SK-N-SH (cell line): ENCODE data around the gene ABRACL.

Experiments
- MEF2A ChIP-seq: IDR thresholded peaks from 2 replicates; pipeline ENCODE4 v1.4.0; 2012; ENCODE audit warnings: low read depth, borderline replicate concordance
- SMC3 ChIP-seq: IDR thresholded peaks from 2 replicates; pipeline ENCODE4 v1.6.1; 2012; ENCODE audit warnings: low read depth, low read length, improper control_type of control experiment
- TF ChIP-seq, protein P1 (sequence below): fragments of 200-600 bp; sonication (generic); IDR thresholded peaks from 2 replicates; pipeline ENCODE4 v1.6.1; 2017; ENCODE audit warnings: antibody characterized with exemption, mild to moderate bottlenecking, moderate library complexity

DNA sequence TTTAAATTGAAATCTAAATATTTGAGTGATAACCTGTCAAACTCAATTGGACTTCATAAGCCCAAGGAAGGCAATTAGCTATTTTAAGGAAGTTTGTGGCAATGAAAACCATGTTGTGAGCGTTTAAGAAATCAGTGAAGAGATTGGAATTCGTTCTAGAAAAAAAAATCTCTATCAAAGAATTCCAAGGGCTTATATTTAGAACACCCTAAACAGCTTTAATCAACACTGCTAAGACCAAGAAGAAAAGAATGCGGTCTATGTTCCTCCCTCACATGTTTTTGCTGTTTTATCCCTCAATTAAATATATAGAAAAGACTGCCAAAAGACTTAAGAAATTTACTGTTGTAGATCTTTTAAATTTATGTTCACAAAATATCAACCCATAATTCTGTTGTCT lies 16.6 kb upstream of the ABRACL start:
- no peak for TF ChIP-seq SMC3
- TF ChIP-seq, protein P1, sequence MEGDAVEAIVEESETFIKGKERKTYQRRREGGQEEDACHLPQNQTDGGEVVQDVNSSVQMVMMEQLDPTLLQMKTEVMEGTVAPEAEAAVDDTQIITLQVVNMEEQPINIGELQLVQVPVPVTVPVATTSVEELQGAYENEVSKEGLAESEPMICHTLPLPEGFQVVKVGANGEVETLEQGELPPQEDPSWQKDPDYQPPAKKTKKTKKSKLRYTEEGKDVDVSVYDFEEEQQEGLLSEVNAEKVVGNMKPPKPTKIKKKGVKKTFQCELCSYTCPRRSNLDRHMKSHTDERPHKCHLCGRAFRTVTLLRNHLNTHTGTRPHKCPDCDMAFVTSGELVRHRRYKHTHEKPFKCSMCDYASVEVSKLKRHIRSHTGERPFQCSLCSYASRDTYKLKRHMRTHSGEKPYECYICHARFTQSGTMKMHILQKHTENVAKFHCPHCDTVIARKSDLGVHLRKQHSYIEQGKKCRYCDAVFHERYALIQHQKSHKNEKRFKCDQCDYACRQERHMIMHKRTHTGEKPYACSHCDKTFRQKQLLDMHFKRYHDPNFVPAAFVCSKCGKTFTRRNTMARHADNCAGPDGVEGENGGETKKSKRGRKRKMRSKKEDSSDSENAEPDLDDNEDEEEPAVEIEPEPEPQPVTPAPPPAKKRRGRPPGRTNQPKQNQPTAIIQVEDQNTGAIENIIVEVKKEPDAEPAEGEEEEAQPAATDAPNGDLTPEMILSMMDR = no peak
- no peak for TF ChIP-seq MEF2A
